ENCODE data around the gene CSNK1E.

CSNK1E gene

DNA sequence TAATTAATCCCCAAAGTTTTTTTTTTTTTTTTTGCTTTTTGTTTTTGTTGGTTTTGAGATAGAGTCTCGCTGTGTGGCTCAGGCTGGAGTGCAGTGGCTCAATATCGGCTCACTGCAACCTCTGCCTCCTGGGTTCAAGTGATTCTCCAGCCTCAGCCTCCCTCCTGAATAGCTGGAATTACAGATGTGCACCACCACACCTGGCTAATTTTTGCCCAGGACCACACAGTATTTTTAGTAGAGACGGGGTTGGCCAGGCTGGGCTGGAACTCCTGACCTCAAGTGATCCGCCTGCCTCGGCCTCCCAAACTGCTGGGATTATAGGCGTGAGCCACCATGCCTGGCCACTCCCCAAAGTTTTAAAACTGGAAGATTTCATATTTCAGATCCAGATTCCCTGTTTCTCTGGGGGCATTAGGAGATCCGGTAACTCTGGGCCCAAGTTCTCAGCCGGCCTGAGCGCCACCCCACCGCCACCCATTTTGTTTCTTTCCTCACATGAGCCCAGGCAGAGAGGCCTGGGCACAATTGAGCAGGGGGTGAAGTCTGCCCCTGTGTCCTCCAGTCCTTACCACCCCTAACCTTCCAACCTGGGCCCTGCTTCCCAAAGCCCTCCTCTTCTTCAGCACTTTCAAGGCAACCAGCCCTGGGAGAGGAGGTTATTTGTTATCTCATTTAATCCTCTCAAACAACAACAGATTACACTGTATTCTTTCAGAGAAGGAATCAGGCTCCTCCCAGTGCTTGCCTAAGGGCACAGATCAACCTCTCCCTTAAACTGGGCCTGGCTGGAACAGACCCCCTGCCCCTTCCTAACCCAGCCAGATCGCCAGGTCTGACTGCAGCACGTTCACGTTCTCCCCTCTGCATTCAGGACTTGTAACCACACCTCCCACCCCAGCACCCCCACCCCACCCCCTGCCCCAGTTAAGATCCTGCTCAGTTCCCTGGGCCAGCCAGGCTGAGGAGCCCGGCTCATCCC, 1.9 kb upstream of the CSNK1E start:
- Histone ChIP-seq H3K79me2 (ENCODE audit: insufficient read depth, low read length) (no peaks in the 10 kb centered on the region), H3K9me2 (replicated peaks; ENCODE audit: insufficient read depth, low read length) (no peaks in the 10 kb centered on the region), H3K27me3 (ENCODE audit: low read length) (no peaks in the 10 kb centered on the region), H3K9me3 (ENCODE audit: insufficient read depth, low read length) (no peaks in the 10 kb centered on the region), H4K20me1 (ENCODE audit: low read depth, low read length) (no peaks in the 10 kb centered on the region), H2AFZ (ENCODE audit: low read depth, low read length, severe bottlenecking) (no peak overlapping the region), H3K9ac (ENCODE audit: low read length) (no peak overlapping the region), H3K4me2 (ENCODE audit: low read depth, low read length, poor library complexity, severe bottlenecking) (no peak overlapping the region), H3K36me3 (ENCODE audit: low read length) (no peaks in the 10 kb centered on the region), H3K27ac (ENCODE audit: low read depth, low read length) (no peak overlapping the region), H3F3A (ENCODE audit: insufficient read depth) (peaks cover 12% of the 10 kb centered on the region), H3K4me3 (ENCODE audit: insufficient read depth, low read length, poor library complexity, severe bottlenecking) (no peak overlapping the region)
- TF ChIP-seq, protein P1, sequence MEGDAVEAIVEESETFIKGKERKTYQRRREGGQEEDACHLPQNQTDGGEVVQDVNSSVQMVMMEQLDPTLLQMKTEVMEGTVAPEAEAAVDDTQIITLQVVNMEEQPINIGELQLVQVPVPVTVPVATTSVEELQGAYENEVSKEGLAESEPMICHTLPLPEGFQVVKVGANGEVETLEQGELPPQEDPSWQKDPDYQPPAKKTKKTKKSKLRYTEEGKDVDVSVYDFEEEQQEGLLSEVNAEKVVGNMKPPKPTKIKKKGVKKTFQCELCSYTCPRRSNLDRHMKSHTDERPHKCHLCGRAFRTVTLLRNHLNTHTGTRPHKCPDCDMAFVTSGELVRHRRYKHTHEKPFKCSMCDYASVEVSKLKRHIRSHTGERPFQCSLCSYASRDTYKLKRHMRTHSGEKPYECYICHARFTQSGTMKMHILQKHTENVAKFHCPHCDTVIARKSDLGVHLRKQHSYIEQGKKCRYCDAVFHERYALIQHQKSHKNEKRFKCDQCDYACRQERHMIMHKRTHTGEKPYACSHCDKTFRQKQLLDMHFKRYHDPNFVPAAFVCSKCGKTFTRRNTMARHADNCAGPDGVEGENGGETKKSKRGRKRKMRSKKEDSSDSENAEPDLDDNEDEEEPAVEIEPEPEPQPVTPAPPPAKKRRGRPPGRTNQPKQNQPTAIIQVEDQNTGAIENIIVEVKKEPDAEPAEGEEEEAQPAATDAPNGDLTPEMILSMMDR (IDR thresholded peaks at IDR 0.05; ENCODE audit: insufficient read depth, low read length, poor library complexity, severe bottlenecking) = no peak
- TF ChIP-seq EZH2phosphoT487 (conservative IDR thresholded peaks at IDR 0.05; ENCODE audit: low read length) = no peak

- H3K79me2 ChIP-seq (ENCODE audit: insufficient read depth, low read length) = no peaks in the 10 kb centered on the region
- H3K9ac ChIP-seq (ENCODE audit: low read length) = no peak overlapping the region
- no peak for TF ChIP-seq EZH2phosphoT487 (conservative IDR thresholded peaks at IDR 0.05; ENCODE audit: low read length)
- TF ChIP-seq, protein P1 (IDR thresholded peaks at IDR 0.05; ENCODE audit: insufficient read depth, low read length, poor library complexity, severe bottlenecking) = no peak
- H3F3A ChIP-seq (ENCODE audit: insufficient read depth) = peaks cover 12% of the 10 kb centered on the region
- H3K4me3 ChIP-seq (ENCODE audit: insufficient read depth, low read length, poor library complexity, severe bottlenecking) = no peak overlapping the region
- no peaks in the 10 kb centered on the region for H4K20me1 ChIP-seq (ENCODE audit: low read depth, low read length)
- no peak overlapping the region for H3K4me2 ChIP-seq (ENCODE audit: low read depth, low read length, poor library complexity, severe bottlenecking)
- peak overlapping the region; percentile 79 for H2AFZ ChIP-seq (ENCODE audit: low read depth, low read length, severe bottlenecking)
- H3K27ac ChIP-seq (ENCODE audit: low read depth, low read length) = no peak overlapping the region
- no peaks in the 10 kb centered on the region for H3K9me2 ChIP-seq (replicated peaks; ENCODE audit: insufficient read depth, low read length)
- no peaks in the 10 kb centered on the region for H3K27me3 ChIP-seq (ENCODE audit: low read length)
- H3K36me3 ChIP-seq (ENCODE audit: low read length) = no peaks in the 10 kb centered on the region
- no peaks in the 10 kb centered on the region for H3K9me3 ChIP-seq (ENCODE audit: insufficient read depth, low read length)
Observed at GRCh38 chr22:38317995-38318715, 922 bp upstream of the CSNK1E start.

- peak overlapping the region; percentile 65 for H3K27ac ChIP-seq (ENCODE audit: low read depth, low read length)
- H3K9me3 ChIP-seq (ENCODE audit: insufficient read depth, low read length) = no peaks in the 10 kb centered on the region
- TF ChIP-seq, protein P1 (IDR thresholded peaks at IDR 0.05; ENCODE audit: insufficient read depth, low read length, poor library complexity, severe bottlenecking) = no peak
- no peak; the same call in 1 of the 2 replicates for TF ChIP-seq EZH2phosphoT487 (conservative IDR thresholded peaks at IDR 0.05; ENCODE audit: low read length)
- no peaks in the 10 kb centered on the region for H3K27me3 ChIP-seq (ENCODE audit: low read length)
- H3K9me2 ChIP-seq (replicated peaks; ENCODE audit: insufficient read depth, low read length) = no peaks in the 10 kb centered on the region
- H3K4me3 ChIP-seq (ENCODE audit: insufficient read depth, low read length, poor library complexity, severe bottlenecking) = peak overlapping the region; percentile 55
- no peaks in the 10 kb centered on the region for H3K79me2 ChIP-seq (ENCODE audit: insufficient read depth, low read length)
- H3K36me3 ChIP-seq (ENCODE audit: low read length) = no peaks in the 10 kb centered on the region
- H3F3A ChIP-seq (ENCODE audit: insufficient read depth) = peaks cover 12% of the 10 kb centered on the region
- no peaks in the 10 kb centered on the region for H4K20me1 ChIP-seq (ENCODE audit: low read depth, low read length)
- peak overlapping the region; percentile 56 for H3K4me2 ChIP-seq (ENCODE audit: low read depth, low read length, poor library complexity, severe bottlenecking)
- H3K9ac ChIP-seq (ENCODE audit: low read length) = peak overlapping the region; percentile 61
- H2AFZ ChIP-seq (ENCODE audit: low read depth, low read length, severe bottlenecking) = peak overlapping the region; percentile 37
Observed at GRCh38 chr22:38316364-38317121, 690 bp downstream of the CSNK1E start.
